ENCODE results near the gene GABPB1.

The GABPB1 gene

GRCh38 chr15:50228866-50229265 lies 126.1 kb downstream of the GABPB1 start:
- H3K9me2 ChIP-seq (ENCODE audit: low read depth, low read length) = no peaks in the 10 kb centered on the region
- H3K4me1 ChIP-seq (ENCODE audit: insufficient read depth, low read length, severe bottlenecking) = no peaks in the 10 kb centered on the region
- TF ChIP-seq CTCF (IDR thresholded peaks at IDR 0.05; ENCODE audit: low read length) (no peak), EZH2 (IDR thresholded peaks at IDR 0.05; ENCODE audit: borderline replicate concordance, low read length) (no peak)
- H3K79me2 ChIP-seq (ENCODE audit: insufficient read depth, low read length) = no peaks in the 10 kb centered on the region
- H4K20me1 ChIP-seq (ENCODE audit: insufficient read depth, low read length) = no peaks in the 10 kb centered on the region
- H3K27me3 ChIP-seq (ENCODE audit: insufficient read depth, low read length) = no peaks in the 10 kb centered on the region
- no peak overlapping the region for H3K4me3 ChIP-seq (ENCODE audit: low read depth, low read length, poor library complexity, severe bottlenecking)
- H3F3A ChIP-seq (ENCODE audit: insufficient read depth, low read length) = no peaks in the 10 kb centered on the region
- H2AFZ ChIP-seq (ENCODE audit: low read length) = no peak overlapping the region
- no peak overlapping the region for H3K27ac ChIP-seq (ENCODE audit: low read depth, low read length, poor library complexity, severe bottlenecking)
- H3K4me2 ChIP-seq (ENCODE audit: low read length) = no peak overlapping the region
- H3K9ac ChIP-seq (ENCODE audit: low read length) = no peak overlapping the region
- no peaks in the 10 kb centered on the region for H3K36me3 ChIP-seq (ENCODE audit: insufficient read depth, low read length)
- no peaks in the 10 kb centered on the region for H3K9me3 ChIP-seq (ENCODE audit: low read length)

DNA sequence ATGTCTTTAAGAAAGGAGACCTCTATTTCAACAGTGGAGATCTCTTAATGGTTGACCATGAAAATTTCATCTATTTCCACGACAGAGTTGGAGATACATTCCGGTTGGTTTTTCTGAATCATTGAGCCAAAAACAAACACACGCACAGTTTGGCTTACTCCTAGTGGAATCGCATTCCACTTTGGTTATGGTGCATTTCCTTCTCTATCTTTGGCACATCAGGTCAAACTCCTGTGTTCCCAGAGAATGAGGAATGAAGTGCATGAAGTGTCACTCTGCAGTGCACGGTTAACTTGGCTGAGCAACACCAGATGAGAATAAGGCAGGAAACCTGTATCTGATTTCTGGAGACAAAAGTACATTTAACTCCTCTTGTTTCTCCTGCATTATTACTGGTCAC lies 127.9 kb downstream of the GABPB1 start:
- Histone ChIP-seq H3K36me3 (ENCODE audit: insufficient read depth, low read length) (no peaks in the 10 kb centered on the region), H3K4me3 (ENCODE audit: low read depth, low read length, poor library complexity, severe bottlenecking) (no peak overlapping the region), H3F3A (ENCODE audit: insufficient read depth, low read length) (no peaks in the 10 kb centered on the region), H3K27ac (ENCODE audit: low read depth, low read length, poor library complexity, severe bottlenecking) (no peak overlapping the region), H3K4me1 (ENCODE audit: insufficient read depth, low read length, severe bottlenecking) (no peaks in the 10 kb centered on the region), H3K9ac (ENCODE audit: low read length) (no peak overlapping the region), H4K20me1 (ENCODE audit: insufficient read depth, low read length) (no peaks in the 10 kb centered on the region), H3K9me3 (ENCODE audit: low read length) (no peaks in the 10 kb centered on the region), H3K9me2 (ENCODE audit: low read depth, low read length) (no peaks in the 10 kb centered on the region), H3K79me2 (ENCODE audit: insufficient read depth, low read length) (no peaks in the 10 kb centered on the region), H2AFZ (ENCODE audit: low read length) (no peak overlapping the region), H3K4me2 (ENCODE audit: low read length) (no peak overlapping the region), H3K27me3 (ENCODE audit: insufficient read depth, low read length) (no peaks in the 10 kb centered on the region)
- no peak for TF ChIP-seq EZH2 (IDR thresholded peaks at IDR 0.05; ENCODE audit: borderline replicate concordance, low read length)

GRCh38 chr15:50225938-50226337 lies 129.1 kb downstream of the GABPB1 start:
- Histone ChIP-seq H3K27ac (ENCODE audit: low read depth, low read length, poor library complexity, severe bottlenecking) (no peak overlapping the region), H2AFZ (ENCODE audit: low read length) (no peak overlapping the region), H3K9me2 (ENCODE audit: low read depth, low read length) (no peaks in the 10 kb centered on the region), H3K4me2 (ENCODE audit: low read length) (no peak overlapping the region), H3K27me3 (ENCODE audit: insufficient read depth, low read length) (no peaks in the 10 kb centered on the region), H3K79me2 (ENCODE audit: insufficient read depth, low read length) (no peaks in the 10 kb centered on the region), H3K36me3 (ENCODE audit: insufficient read depth, low read length) (no peaks in the 10 kb centered on the region), H3K9me3 (ENCODE audit: low read length) (no peaks in the 10 kb centered on the region), H3K4me3 (ENCODE audit: low read depth, low read length, poor library complexity, severe bottlenecking) (no peak overlapping the region), H3K9ac (ENCODE audit: low read length) (no peak overlapping the region), H4K20me1 (ENCODE audit: insufficient read depth, low read length) (no peaks in the 10 kb centered on the region), H3F3A (ENCODE audit: insufficient read depth, low read length) (no peaks in the 10 kb centered on the region), H3K4me1 (ENCODE audit: insufficient read depth, low read length, severe bottlenecking) (no peaks in the 10 kb centered on the region)
- TF ChIP-seq EZH2 (IDR thresholded peaks at IDR 0.05; ENCODE audit: borderline replicate concordance, low read length) = no peak
- TF ChIP-seq CTCF (IDR thresholded peaks at IDR 0.05; ENCODE audit: low read length) = no peak
